ENCODE results near the gene STXBP6. TPM values are rescaled to one million over a fixed set of nuclear protein-coding genes. Genes with fewer than 3 reads are reported as not detected.

STXBP6 gene
- polyA plus RNA-seq, 1 donor (not counting 4 experiments of a cell fraction or from before 2014, with no cell fraction given) = 1.4 TPM

- FAIRE-seq (no peak), DNase-seq (ENCODE audit: low read depth, low spot score) (no peak)
- H3K27ac ChIP-seq (ENCODE audit: control insufficient read depth, insufficient read depth, low read length) = no peak overlapping the region
- H3K27me3 ChIP-seq (ENCODE audit: control insufficient read depth, extremely low read depth, insufficient read depth, low read length) = no peaks in the 10 kb centered on the region
- dilution Hi-C loops (cut with MboI; ENCODE audit: extremely low pct_ligation_motif_present, low sequenced_read_pairs) = no loop called here
- no peak overlapping the region for H3K9ac ChIP-seq (ENCODE audit: control insufficient read depth, extremely low read depth, insufficient read depth, low read length)
- no peaks in the 10 kb centered on the region for H3K9me1 ChIP-seq (ENCODE audit: control insufficient read depth, extremely low read depth, insufficient read depth, low read length)
- H3K4me1 ChIP-seq (ENCODE audit: control insufficient read depth, extremely low read depth, insufficient read depth, low read length) = no peaks in the 10 kb centered on the region
- no peaks in the 10 kb centered on the region for H3K9me3 ChIP-seq (ENCODE audit: control insufficient read depth, low read depth, low read length)
- H3K4me2 ChIP-seq (ENCODE audit: control insufficient read depth, extremely low read depth, insufficient read depth, low read depth, low read length) = no peak overlapping the region
- TF ChIP-seq EZH2 (IDR thresholded peaks at IDR 0.05; ENCODE audit: low read length) = no peak
- no peak for TF ChIP-seq CTCF (optimal IDR thresholded peaks at IDR 0.05 in 1 of 3, IDR thresholded peaks at IDR 0.05 in 1 of 3, conservative IDR thresholded peaks at IDR 0.05 in 1 of 3; ENCODE audit: extremely low read depth in 1 of 3, insufficient read depth in 2 of 3, low read length in 3 of 3)
- H3K36me3 ChIP-seq (ENCODE audit: control insufficient read depth in 2 of 2, extremely low read depth in 1 of 2, insufficient read depth in 2 of 2, low read length in 2 of 2) = no peaks in the 10 kb centered on the region
- no peaks in the 10 kb centered on the region for H3K79me2 ChIP-seq (ENCODE audit: control insufficient read depth, insufficient read depth, low read length)
- H2AFZ ChIP-seq (ENCODE audit: control insufficient read depth, low read length) = no peak overlapping the region
- H4K20me1 ChIP-seq (ENCODE audit: control insufficient read depth, extremely low read depth, insufficient read depth, low read length) = no peaks in the 10 kb centered on the region
- no peak overlapping the region for H3K4me3 ChIP-seq (ENCODE audit: control insufficient read depth in 2 of 3, extremely low read depth in 1 of 3, insufficient read depth in 2 of 3, low read depth in 1 of 3, low read length in 3 of 3)
Observed at GRCh38 chr14:24870949-24871701, 178.8 kb downstream of the STXBP6 start.

GRCh38 chr14:24868389-24868788 lies 181.6 kb downstream of the STXBP6 start:
- dilution Hi-C loops (cut with MboI; ENCODE audit: extremely low pct_ligation_motif_present, low sequenced_read_pairs) = no loop called here
- Histone ChIP-seq H3K4me3 (ENCODE audit: control insufficient read depth in 2 of 3, extremely low read depth in 1 of 3, insufficient read depth in 2 of 3, low read depth in 1 of 3, low read length in 3 of 3) (no peak overlapping the region), H3K27ac (ENCODE audit: control insufficient read depth, insufficient read depth, low read length) (no peak overlapping the region), H3K4me2 (ENCODE audit: control insufficient read depth, extremely low read depth, insufficient read depth, low read depth, low read length) (no peak overlapping the region), H3K36me3 (ENCODE audit: control insufficient read depth in 2 of 2, extremely low read depth in 1 of 2, insufficient read depth in 2 of 2, low read length in 2 of 2) (no peaks in the 10 kb centered on the region), H3K79me2 (ENCODE audit: control insufficient read depth, insufficient read depth, low read length) (no peaks in the 10 kb centered on the region), H2AFZ (ENCODE audit: control insufficient read depth, low read length) (no peak overlapping the region), H3K9ac (ENCODE audit: control insufficient read depth, extremely low read depth, insufficient read depth, low read length) (no peak overlapping the region), H3K4me1 (ENCODE audit: control insufficient read depth, extremely low read depth, insufficient read depth, low read length) (no peaks in the 10 kb centered on the region), H3K9me3 (ENCODE audit: control insufficient read depth, low read depth, low read length) (no peaks in the 10 kb centered on the region), H3K9me1 (ENCODE audit: control insufficient read depth, extremely low read depth, insufficient read depth, low read length) (no peaks in the 10 kb centered on the region), H3K27me3 (ENCODE audit: control insufficient read depth, extremely low read depth, insufficient read depth, low read length) (no peaks in the 10 kb centered on the region), H4K20me1 (ENCODE audit: control insufficient read depth, extremely low read depth, insufficient read depth, low read length) (no peaks in the 10 kb centered on the region)
- FAIRE-seq = no peak
- DNase-seq (ENCODE audit: low read depth, low spot score) = no peak
- TF ChIP-seq EZH2 (IDR thresholded peaks at IDR 0.05; ENCODE audit: low read length) (no peak), CTCF (optimal IDR thresholded peaks at IDR 0.05 in 1 of 3, IDR thresholded peaks at IDR 0.05 in 1 of 3, conservative IDR thresholded peaks at IDR 0.05 in 1 of 3; ENCODE audit: extremely low read depth in 1 of 3, insufficient read depth in 2 of 3, low read length in 3 of 3) (no peak)
